Natural killer cell (primary cell): ENCODE results near the gene GRK6. TPM values are rescaled to one million over a fixed set of nuclear protein-coding genes. Genes with fewer than 3 reads are reported as not detected.

Experiments used
- ATAC-seq, 3 donors: fragments of 150-1000 bp in 2 of 3; fragments of 200-7000 bp in 1 of 3; cut with Tn5 transposase; 1 replicate in 1 of 3; 2 replicates in 2 of 3; pipeline ENCODE4 v1.10.0; 2021; ENCODE audit warnings: mild to moderate bottlenecking in 2 of 3, moderate library complexity in 2 of 3
- DNase-seq, 2 donors: peaks; one replicate each; pipeline versions ENCODE4 v3.0.0 to v3.0.0-alpha.2; 2013 to 2021; ENCODE audit warnings: mixed read lengths in 1 of 2
- H3K27ac ChIP-seq: one replicate; pipeline ENCODE4 v1.5.1; 2013; ENCODE audit warnings: mild to moderate bottlenecking, low read length
- H3K27me3 ChIP-seq: one replicate; pipeline ENCODE4 v1.6.1; 2013; ENCODE audit warnings: low read length; ENCODE audit not compliant: control insufficient read depth, insufficient read depth
- H3K36me3 ChIP-seq: one replicate; pipeline ENCODE4 v1.6.1; 2013; ENCODE audit warnings: low read length; ENCODE audit not compliant: control insufficient read depth, insufficient read depth
- H3K4me1 ChIP-seq: one replicate; pipeline ENCODE4 v1.6.1; 2013; ENCODE audit warnings: low read length; ENCODE audit not compliant: control insufficient read depth, insufficient read depth
- H3K4me3 ChIP-seq: one replicate; pipeline ENCODE4 v1.5.1; 2013; ENCODE audit warnings: low read length
- H3K9me3 ChIP-seq: one replicate; pipeline ENCODE4 v1.6.1; 2013; ENCODE audit warnings: low read length; ENCODE audit not compliant: control insufficient read depth, insufficient read depth
- H3K27ac Mint-ChIP-seq, 2 donors: one replicate each; pipeline ENCODE4 v1.8.0; 2022; ENCODE audit warnings: mild to moderate bottlenecking in 2 of 2, mixed read lengths in 2 of 2, moderate library complexity in 1 of 2
- H3K27me3 Mint-ChIP-seq, 2 donors: one replicate each; pipeline ENCODE4 v1.8.0; 2022; ENCODE audit warnings: low read depth in 2 of 2, mixed read lengths in 2 of 2
- H3K36me3 Mint-ChIP-seq: one replicate; pipeline ENCODE4 v1.8.0; 2022; ENCODE audit warnings: mixed read lengths
- H3K4me1 Mint-ChIP-seq, 2 donors: one replicate each; pipeline ENCODE4 v1.8.0; 2022; ENCODE audit warnings: mixed read lengths in 2 of 2
- H3K4me3 Mint-ChIP-seq: one replicate; pipeline ENCODE4 v1.8.0; 2022; ENCODE audit warnings: mild to moderate bottlenecking, moderate library complexity, mixed read lengths
- H3K9me3 Mint-ChIP-seq, 2 donors: one replicate each; pipeline ENCODE4 v1.8.0; 2022; ENCODE audit warnings: mixed read lengths in 2 of 2
- CTCF ChIP-seq: fragments of 200-600 bp; IDR thresholded peaks from one replicate; pipeline ENCODE4 v1.8.0; 2022; ENCODE audit warnings: antibody characterized with exemption
- WGBS: methylation state at CpG from one replicate; pipeline ENCODE4 v1.1.7; 2013; ENCODE audit warnings: missing lambda C conversion rate; ENCODE audit not compliant: insufficient coverage; 5-methylcytosine and 5-hydroxymethylcytosine counted together
- intact Hi-C: fragments of 100-400 bp; cut with micrococcal nuclease; formaldehyde crosslinking; loops from one replicate; pipeline ENCODE4 v1.14.2; 2022
- total RNA-seq, 4 donors: library from RNA; stranded (reverse); fragments of 120-200 nt in 1 of 4; gene quantifications; one replicate each; pipeline versions ENCODE4 v1.2.3 to v1.2.4, GENCODE V29; 2013 to 2022

GRK6 gene
- total RNA-seq, 3 donors from 2014 or later (not counting 1 experiment from before 2014, with no cell fraction given): 173 to 221 (median 190) TPM

GRCh38 chr5:177469750-177470525, 43.5 kb downstream of the GRK6 start:
- no peak for TF ChIP-seq CTCF
- no peak overlapping the region for H3K4me3 ChIP-seq
- ATAC-seq (no peak), DNase-seq (no peak)
- H3K36me3 ChIP-seq: no peaks in the 10 kb centered on the region
- no peak overlapping the region for H3K27ac ChIP-seq
- Mint-ChIP-seq H3K27ac (peak overlapping the region in 1 of 2 donors; percentile 76), H3K27me3 (peaks cover 0 to 9% of the 10 kb centered on the region in 2 donors), H3K4me3 (peak overlapping the region; percentile 65), H3K36me3 (no peaks in the 10 kb centered on the region), H3K9me3 (no peaks in the 10 kb centered on the region), H3K4me1 (peaks cover 14 to 44% of the 10 kb centered on the region in 2 donors)
- H3K9me3 ChIP-seq: no peaks in the 10 kb centered on the region
- intact Hi-C loops: no loop called here
- WGBS: 86% methylated on average over 7 of the region's 8 CpGs
- peaks cover 15% of the 10 kb centered on the region for H3K27me3 ChIP-seq
- peaks cover 28% of the 10 kb centered on the region for H3K4me1 ChIP-seq

- intact Hi-C loops: no loop called here
- no peak overlapping the region for H3K4me3 Mint-ChIP-seq
- no peak overlapping the region for H3K4me3 ChIP-seq
- H3K27ac ChIP-seq: no peak overlapping the region
- no peaks in the 10 kb centered on the region for H3K36me3 ChIP-seq
- H3K9me3 ChIP-seq: no peaks in the 10 kb centered on the region
- DNase-seq: no peak
- peak in 1 of 3 donors; percentile 9 for ATAC-seq
- peak overlapping the region in 1 of 2 donors; percentile 76 for H3K27ac Mint-ChIP-seq
- H3K27me3 Mint-ChIP-seq: peaks cover 0 to 16% of the 10 kb centered on the region in 2 donors
- H3K9me3 Mint-ChIP-seq: no peaks in the 10 kb centered on the region
- peaks cover 14 to 52% of the 10 kb centered on the region in 2 donors for H3K4me1 Mint-ChIP-seq
- peaks cover 15% of the 10 kb centered on the region for H3K27me3 ChIP-seq
- H3K4me1 ChIP-seq: peaks cover 28% of the 10 kb centered on the region
- H3K36me3 Mint-ChIP-seq: no peaks in the 10 kb centered on the region
- TF ChIP-seq CTCF: no peak
- 91% methylated on average over 10 of the region's 10 CpGs for WGBS
Measured at GRCh38 chr5:177470759-177471536, 44.5 kb downstream of the GRK6 start.

- H3K9me3 ChIP-seq: no peaks in the 10 kb centered on the region
- H3K27me3 ChIP-seq: peaks cover 15% of the 10 kb centered on the region
- peak overlapping the region in 1 of 2 donors; percentile 76 for H3K27ac Mint-ChIP-seq
- whole genome bisulfite sequencing: 74% methylated on average over 14 of the region's 14 CpGs
- no peaks in the 10 kb centered on the region for H3K36me3 ChIP-seq
- H3K4me3 Mint-ChIP-seq: peak overlapping the region; percentile 60
- H3K4me3 ChIP-seq: no peak overlapping the region
- H3K27ac ChIP-seq: peak overlapping the region; percentile 15
- DNase-seq (peak in 1 of 2 donors; percentile 58), ATAC-seq (peak; percentile 56 to 70 (median 64))
- peaks cover 28% of the 10 kb centered on the region for H3K4me1 ChIP-seq
- intact Hi-C loops: no loop called here
- no peak for TF ChIP-seq CTCF
- no peaks in the 10 kb centered on the region for H3K9me3 Mint-ChIP-seq
- peaks cover 14 to 57% of the 10 kb centered on the region in 2 donors for H3K4me1 Mint-ChIP-seq
- peaks cover 0 to 16% of the 10 kb centered on the region in 2 donors for H3K27me3 Mint-ChIP-seq
- no peaks in the 10 kb centered on the region for H3K36me3 Mint-ChIP-seq
Measured at GRCh38 chr5:177471610-177472356, 45.3 kb downstream of the GRK6 start.
